ENCODE results near the gene TSPEAR.

The TSPEAR gene

DNA sequence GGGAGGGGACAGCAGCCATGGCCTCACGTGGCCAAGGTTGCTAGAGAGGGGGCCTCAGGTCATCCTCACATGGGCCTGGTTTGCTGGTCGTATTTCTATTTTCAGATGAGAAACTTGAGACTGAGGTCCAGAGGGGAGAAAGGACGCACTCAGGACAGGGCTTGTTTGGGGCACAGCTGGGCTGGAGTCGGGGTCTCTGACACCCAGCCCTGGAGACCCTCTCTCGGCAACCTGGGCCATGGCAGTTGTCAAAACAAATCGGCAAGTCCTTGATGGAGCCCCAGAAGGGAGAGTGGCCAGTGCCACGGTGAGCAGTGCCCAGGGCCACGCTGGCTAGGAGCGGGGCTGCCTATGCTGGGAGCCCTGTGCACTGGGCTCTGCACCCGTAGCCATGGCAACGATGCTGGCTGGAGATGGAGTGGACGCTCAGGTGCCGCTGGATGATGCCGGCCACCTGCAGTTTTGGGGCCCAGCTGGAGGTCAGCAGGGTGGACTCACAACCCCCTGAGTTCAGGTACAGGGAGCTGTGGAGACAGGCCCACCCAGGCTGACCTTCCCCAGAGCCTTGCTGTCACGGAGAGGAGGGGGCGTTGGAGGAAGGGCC is 244.9 kb downstream of the TSPEAR start:
- no peak overlapping the region for H3K4me3 ChIP-seq (ENCODE audit: low read depth in 1 of 5, low read length in 5 of 5)
- H3K9me3 ChIP-seq (ENCODE audit: control insufficient read depth in 5 of 5, low read length in 5 of 5) = no peaks in the 10 kb centered on the region
- peaks cover 0 to 2% (median 0%) of the 10 kb centered on the region in 5 donors for H3K36me3 ChIP-seq (ENCODE audit: control insufficient read depth in 5 of 5, insufficient read depth in 5 of 5, low read length in 5 of 5)
- no peak overlapping the region for H3K9ac ChIP-seq (ENCODE audit: low read length in 5 of 5)
- H3K4me1 ChIP-seq (ENCODE audit: control insufficient read depth in 5 of 5, insufficient read depth in 5 of 5, low read length in 5 of 5) = peaks cover 0 to 8% (median 0%) of the 10 kb centered on the region in 5 donors
- no peak overlapping the region for H3K27ac ChIP-seq (ENCODE audit: low read depth, low read length)
- peaks cover 0 to 9% (median 0%) of the 10 kb centered on the region in 5 donors for H3K27me3 ChIP-seq (ENCODE audit: control insufficient read depth in 5 of 5, insufficient read depth in 4 of 5, low read length in 5 of 5)

DNA sequence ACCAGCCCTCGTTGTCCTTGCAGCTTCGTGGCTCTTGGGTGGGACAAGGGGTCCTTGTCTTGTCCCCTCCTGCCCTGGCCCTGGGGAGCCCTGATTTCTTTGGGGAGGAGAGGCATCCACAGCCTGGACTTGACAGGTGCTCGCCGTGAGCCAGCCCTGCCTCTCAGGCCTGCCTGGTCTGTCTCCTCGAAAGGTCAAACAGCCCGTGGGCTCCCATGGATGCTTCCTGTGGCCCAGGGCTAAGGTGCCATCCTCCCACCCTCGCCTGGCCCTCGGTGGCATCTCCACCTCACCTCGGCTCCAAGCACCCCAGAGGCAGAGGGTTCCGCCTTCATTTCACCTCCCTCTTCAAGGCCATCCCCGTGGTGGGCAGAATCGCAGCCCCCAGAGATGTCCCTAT is 247.0 kb downstream of the TSPEAR start:
- Histone ChIP-seq H3K27me3 (ENCODE audit: control insufficient read depth in 5 of 5, insufficient read depth in 4 of 5, low read length in 5 of 5) (peaks cover 0 to 9% (median 0%) of the 10 kb centered on the region in 5 donors), H3K4me3 (ENCODE audit: low read depth in 1 of 5, low read length in 5 of 5) (no peak overlapping the region), H3K9me3 (ENCODE audit: control insufficient read depth in 5 of 5, low read length in 5 of 5) (no peaks in the 10 kb centered on the region), H3K36me3 (ENCODE audit: control insufficient read depth in 5 of 5, insufficient read depth in 5 of 5, low read length in 5 of 5) (peaks cover 0 to 2% (median 0%) of the 10 kb centered on the region in 5 donors), H3K4me1 (ENCODE audit: control insufficient read depth in 5 of 5, insufficient read depth in 5 of 5, low read length in 5 of 5) (peaks cover 0 to 16% (median 5%) of the 10 kb centered on the region in 5 donors), H3K9ac (ENCODE audit: low read length in 5 of 5) (no peak overlapping the region), H3K27ac (ENCODE audit: low read depth, low read length) (no peak overlapping the region)

DNA sequence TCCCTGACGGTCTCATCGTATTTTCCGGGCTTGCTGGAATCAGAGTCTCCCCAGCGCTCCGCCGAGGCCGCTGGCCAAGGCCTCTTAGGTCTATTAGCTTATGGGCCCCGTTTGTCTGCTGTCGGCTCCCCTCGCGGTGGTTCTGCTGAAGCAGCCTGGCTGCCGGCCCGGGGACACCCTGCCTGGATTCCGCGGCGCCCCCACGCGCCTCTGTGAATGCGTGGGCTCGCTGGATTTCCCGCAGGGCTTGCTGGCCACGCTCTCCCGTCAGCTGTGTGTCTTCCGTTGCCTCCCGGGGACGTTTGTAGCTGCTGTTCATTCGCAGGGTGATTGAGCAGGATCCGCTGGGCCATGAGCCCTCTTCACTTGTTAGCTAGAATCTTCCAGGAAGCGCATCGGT is 247.6 kb downstream of the TSPEAR start:
- Histone ChIP-seq H3K4me3 (ENCODE audit: low read depth in 1 of 5, low read length in 5 of 5) (peak overlapping the region in 1 of 5 donors; percentile 3), H3K9ac (ENCODE audit: low read length in 5 of 5) (peak overlapping the region in 1 of 5 donors; percentile 36), H3K27me3 (ENCODE audit: control insufficient read depth in 5 of 5, insufficient read depth in 4 of 5, low read length in 5 of 5) (peaks cover 0 to 9% (median 0%) of the 10 kb centered on the region in 5 donors), H3K4me1 (ENCODE audit: control insufficient read depth in 5 of 5, insufficient read depth in 5 of 5, low read length in 5 of 5) (peaks cover 0 to 22% (median 5%) of the 10 kb centered on the region in 5 donors), H3K36me3 (ENCODE audit: control insufficient read depth in 5 of 5, insufficient read depth in 5 of 5, low read length in 5 of 5) (peaks cover 0 to 2% (median 0%) of the 10 kb centered on the region in 5 donors), H3K27ac (ENCODE audit: low read depth, low read length) (no peak overlapping the region), H3K9me3 (ENCODE audit: control insufficient read depth in 5 of 5, low read length in 5 of 5) (no peaks in the 10 kb centered on the region)

DNA sequence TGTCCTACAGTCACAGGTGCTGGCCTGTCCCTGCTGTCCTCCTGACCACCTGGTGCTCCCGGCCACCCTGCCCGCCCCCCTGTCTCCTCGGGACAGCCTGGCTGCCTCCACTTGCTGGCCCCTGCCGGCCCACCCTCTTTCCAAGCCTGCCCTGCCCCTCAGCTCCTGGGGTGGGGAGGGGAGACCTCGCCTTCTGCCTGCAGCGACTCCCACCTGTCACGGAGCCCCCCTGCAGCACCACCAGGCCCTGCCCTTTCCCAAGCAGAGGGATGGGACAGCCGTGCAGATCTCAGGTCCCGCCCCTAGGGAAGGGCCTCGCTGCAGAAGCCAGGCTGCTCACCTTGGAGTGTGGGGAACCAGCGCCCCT is 248.6 kb downstream of the TSPEAR start:
- H3K4me1 ChIP-seq (ENCODE audit: control insufficient read depth in 5 of 5, insufficient read depth in 5 of 5, low read length in 5 of 5) = peaks cover 0 to 22% (median 5%) of the 10 kb centered on the region in 5 donors
- peaks cover 0 to 9% (median 0%) of the 10 kb centered on the region in 5 donors for H3K27me3 ChIP-seq (ENCODE audit: control insufficient read depth in 5 of 5, insufficient read depth in 4 of 5, low read length in 5 of 5)
- no peak overlapping the region for H3K27ac ChIP-seq (ENCODE audit: low read depth, low read length)
- no peak overlapping the region for H3K9ac ChIP-seq (ENCODE audit: low read length in 5 of 5)
- no peaks in the 10 kb centered on the region for H3K9me3 ChIP-seq (ENCODE audit: control insufficient read depth in 5 of 5, low read length in 5 of 5)
- H3K36me3 ChIP-seq (ENCODE audit: control insufficient read depth in 5 of 5, insufficient read depth in 5 of 5, low read length in 5 of 5) = peaks cover 0 to 2% (median 0%) of the 10 kb centered on the region in 5 donors
- no peak overlapping the region for H3K4me3 ChIP-seq (ENCODE audit: low read depth in 1 of 5, low read length in 5 of 5)

DNA sequence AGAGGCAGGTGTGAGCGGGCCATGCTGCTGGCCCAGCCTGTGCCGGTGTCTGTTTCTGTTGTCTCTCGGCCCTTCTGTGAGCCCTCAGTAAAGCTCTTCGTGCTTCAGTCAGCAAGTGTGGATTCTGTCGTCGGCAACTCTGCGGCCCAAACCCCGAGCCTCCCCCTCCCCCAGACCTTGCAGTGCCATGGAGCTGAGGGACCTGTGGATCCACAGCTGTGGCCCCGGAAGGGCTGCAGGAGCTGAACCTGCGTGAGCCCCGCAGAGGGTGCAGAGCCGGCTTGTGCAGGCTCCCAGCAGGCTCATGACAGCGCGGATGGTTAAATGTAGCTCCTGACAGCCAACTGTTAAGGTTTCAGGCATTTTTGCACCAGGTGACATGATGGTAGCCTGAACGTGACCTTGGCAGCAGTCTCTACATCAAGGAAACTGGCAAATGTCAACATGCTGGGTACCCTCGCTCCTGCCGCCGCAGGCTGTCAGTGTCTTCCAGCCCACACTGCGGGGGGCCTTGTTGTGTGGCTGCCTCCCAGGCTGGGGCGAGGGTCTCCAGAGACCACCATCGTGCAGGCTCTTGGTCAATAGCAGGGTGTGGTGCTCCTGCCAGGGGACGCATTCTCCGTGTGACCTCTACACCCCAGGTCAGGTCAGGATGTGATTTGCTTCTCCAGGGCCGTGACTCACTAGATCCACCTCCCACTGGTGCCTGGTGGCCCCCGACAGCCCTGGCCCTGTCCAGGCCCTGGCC is 249.1 kb downstream of the TSPEAR start:
- Histone ChIP-seq H3K4me1 (ENCODE audit: control insufficient read depth in 5 of 5, insufficient read depth in 5 of 5, low read length in 5 of 5) (peaks cover 0 to 22% (median 5%) of the 10 kb centered on the region in 5 donors), H3K27me3 (ENCODE audit: control insufficient read depth in 5 of 5, insufficient read depth in 4 of 5, low read length in 5 of 5) (peaks cover 0 to 9% (median 0%) of the 10 kb centered on the region in 5 donors), H3K9ac (ENCODE audit: low read length in 5 of 5) (no peak overlapping the region), H3K27ac (ENCODE audit: low read depth, low read length) (no peak overlapping the region), H3K4me3 (ENCODE audit: low read depth in 1 of 5, low read length in 5 of 5) (no peak overlapping the region), H3K9me3 (ENCODE audit: control insufficient read depth in 5 of 5, low read length in 5 of 5) (no peaks in the 10 kb centered on the region), H3K36me3 (ENCODE audit: control insufficient read depth in 5 of 5, insufficient read depth in 5 of 5, low read length in 5 of 5) (peaks cover 0 to 8% (median 6%) of the 10 kb centered on the region in 5 donors)

DNA sequence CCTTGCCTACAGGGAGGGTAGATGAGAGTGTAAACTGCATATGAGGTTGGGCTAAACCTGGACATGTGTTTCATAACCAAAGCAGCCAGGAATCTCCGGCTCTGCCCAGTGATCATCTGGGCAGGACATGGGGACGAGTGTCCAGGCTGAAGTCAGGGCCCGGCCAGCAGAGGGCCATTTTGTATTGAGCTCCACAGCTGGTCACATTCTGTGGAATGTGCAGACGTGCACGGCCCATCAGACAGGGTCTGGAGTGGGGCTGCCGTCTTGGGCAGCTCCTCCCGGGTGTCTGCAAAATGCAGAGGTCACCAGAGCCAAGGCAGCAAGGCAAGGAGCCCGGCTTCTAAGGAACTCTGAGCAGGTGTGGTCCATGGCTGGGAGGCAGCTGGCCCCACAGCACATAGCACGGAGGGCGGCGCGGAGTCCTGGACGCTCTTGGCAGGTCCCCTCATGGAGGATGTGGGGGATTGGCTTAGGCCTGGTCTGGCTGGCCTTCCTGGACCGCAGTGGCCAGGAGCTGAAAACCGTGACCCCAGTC is 249.8 kb downstream of the TSPEAR start:
- Histone ChIP-seq H3K27ac (ENCODE audit: low read depth, low read length) (no peak overlapping the region), H3K9me3 (ENCODE audit: control insufficient read depth in 5 of 5, low read length in 5 of 5) (no peaks in the 10 kb centered on the region), H3K27me3 (ENCODE audit: control insufficient read depth in 5 of 5, insufficient read depth in 4 of 5, low read length in 5 of 5) (peaks cover 0 to 9% (median 0%) of the 10 kb centered on the region in 5 donors), H3K36me3 (ENCODE audit: control insufficient read depth in 5 of 5, insufficient read depth in 5 of 5, low read length in 5 of 5) (peaks cover 0 to 10% (median 9%) of the 10 kb centered on the region in 5 donors), H3K4me3 (ENCODE audit: low read depth in 1 of 5, low read length in 5 of 5) (no peak overlapping the region), H3K4me1 (ENCODE audit: control insufficient read depth in 5 of 5, insufficient read depth in 5 of 5, low read length in 5 of 5) (peaks cover 0 to 24% (median 6%) of the 10 kb centered on the region in 5 donors), H3K9ac (ENCODE audit: low read length in 5 of 5) (no peak overlapping the region)

DNA sequence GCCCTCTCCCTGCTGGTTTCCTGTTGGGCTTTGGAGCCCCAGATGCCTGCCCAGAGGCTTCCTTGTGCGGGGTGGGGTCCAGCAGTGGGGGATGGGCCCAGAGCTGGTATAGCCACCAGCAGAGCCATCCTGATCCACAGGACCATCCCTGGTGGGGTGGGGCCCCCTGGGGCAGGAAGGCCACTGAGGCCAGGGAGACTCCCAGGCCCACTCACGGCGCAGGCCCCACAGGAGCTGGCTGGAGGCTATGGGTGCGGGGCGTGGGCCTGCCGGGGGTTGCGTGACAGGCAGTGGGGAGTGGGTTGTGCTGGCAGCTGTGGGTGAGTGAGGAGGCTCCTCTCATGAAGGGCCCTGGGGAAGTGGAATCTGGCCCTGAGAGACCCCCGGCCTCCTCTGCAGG is 250.4 kb downstream of the TSPEAR start:
- Histone ChIP-seq H3K9me3 (ENCODE audit: control insufficient read depth in 5 of 5, low read length in 5 of 5) (no peaks in the 10 kb centered on the region), H3K27me3 (ENCODE audit: control insufficient read depth in 5 of 5, insufficient read depth in 4 of 5, low read length in 5 of 5) (peaks cover 0 to 9% (median 0%) of the 10 kb centered on the region in 5 donors), H3K27ac (ENCODE audit: low read depth, low read length) (no peak overlapping the region), H3K4me1 (ENCODE audit: control insufficient read depth in 5 of 5, insufficient read depth in 5 of 5, low read length in 5 of 5) (peaks cover 0 to 29% (median 11%) of the 10 kb centered on the region in 5 donors), H3K9ac (ENCODE audit: low read length in 5 of 5) (no peak overlapping the region), H3K4me3 (ENCODE audit: low read depth in 1 of 5, low read length in 5 of 5) (no peak overlapping the region), H3K36me3 (ENCODE audit: control insufficient read depth in 5 of 5, insufficient read depth in 5 of 5, low read length in 5 of 5) (peaks cover 0 to 10% (median 9%) of the 10 kb centered on the region in 5 donors)

DNA sequence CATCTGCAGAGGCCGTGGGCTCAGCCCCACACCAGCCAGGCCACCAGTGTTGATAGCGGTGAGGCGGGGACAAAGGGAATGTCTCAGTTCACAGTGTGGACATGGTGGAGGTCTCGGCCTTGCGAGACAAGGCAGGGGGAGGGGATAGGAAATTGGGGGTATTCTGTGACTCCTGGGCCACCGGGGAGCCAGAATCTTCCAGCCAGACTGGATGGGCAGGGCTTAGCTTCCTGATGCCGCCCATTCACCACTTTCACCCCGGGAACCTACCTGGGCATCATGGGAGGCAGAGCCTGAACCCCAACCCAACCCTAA is 251.0 kb downstream of the TSPEAR start:
- Histone ChIP-seq H3K27me3 (ENCODE audit: control insufficient read depth in 5 of 5, insufficient read depth in 4 of 5, low read length in 5 of 5) (peaks cover 0 to 9% (median 0%) of the 10 kb centered on the region in 5 donors), H3K27ac (ENCODE audit: low read depth, low read length) (no peak overlapping the region)

DNA sequence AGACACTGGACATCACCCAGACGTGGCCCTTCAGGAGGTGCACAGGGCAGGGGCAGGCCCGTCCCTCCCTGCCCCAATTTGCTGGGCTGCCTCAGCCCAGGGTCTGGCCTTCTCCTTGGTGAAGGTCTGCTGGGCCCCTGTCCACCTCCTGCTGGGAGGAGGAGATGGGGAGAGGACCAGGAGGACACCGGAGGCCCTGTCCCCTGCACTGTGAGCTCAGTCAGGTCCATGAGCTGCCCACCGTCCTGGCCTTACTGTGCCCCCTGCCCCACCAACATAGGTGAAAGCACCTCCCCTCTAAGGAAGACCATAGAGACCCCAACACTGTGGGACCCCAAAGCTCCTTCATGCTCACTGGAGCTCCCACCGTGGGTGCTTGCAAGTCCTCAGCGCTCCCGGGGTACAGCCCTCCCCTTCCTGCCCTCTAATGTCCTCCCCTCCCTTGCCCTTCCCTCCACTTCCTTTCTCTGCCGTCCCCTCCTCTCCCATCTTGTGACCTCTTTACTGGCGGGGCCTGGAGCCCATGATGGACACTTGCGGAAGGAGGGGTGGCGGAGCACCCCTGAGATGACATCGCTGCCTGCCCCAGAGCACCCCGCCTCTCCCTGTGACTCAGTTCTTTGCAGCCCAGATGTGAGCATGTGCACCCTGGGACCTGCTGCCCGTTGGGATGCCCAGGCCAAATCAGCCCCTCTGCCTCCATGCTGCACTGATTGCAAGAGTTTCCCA is 251.5 kb downstream of the TSPEAR start:
- Histone ChIP-seq H3K9me3 (ENCODE audit: control insufficient read depth in 5 of 5, low read length in 5 of 5) (peaks cover 0 to under 1% (median 0%) of the 10 kb centered on the region in 5 donors), H3K4me3 (ENCODE audit: low read depth in 1 of 5, low read length in 5 of 5) (no peak overlapping the region), H3K27me3 (ENCODE audit: control insufficient read depth in 5 of 5, insufficient read depth in 4 of 5, low read length in 5 of 5) (peaks cover 0 to 9% (median 0%) of the 10 kb centered on the region in 5 donors), H3K36me3 (ENCODE audit: control insufficient read depth in 5 of 5, insufficient read depth in 5 of 5, low read length in 5 of 5) (peaks cover 0 to 10% (median 9%) of the 10 kb centered on the region in 5 donors), H3K4me1 (ENCODE audit: control insufficient read depth in 5 of 5, insufficient read depth in 5 of 5, low read length in 5 of 5) (peaks cover 0 to 32% (median 15%) of the 10 kb centered on the region in 5 donors), H3K27ac (ENCODE audit: low read depth, low read length) (no peak overlapping the region), H3K9ac (ENCODE audit: low read length in 5 of 5) (no peak overlapping the region)

More for the DNA sequence above, 251.0 kb downstream of the TSPEAR start:
- no peak overlapping the region for H3K9ac ChIP-seq (ENCODE audit: low read length in 5 of 5)
- H3K36me3 ChIP-seq (ENCODE audit: control insufficient read depth in 5 of 5, insufficient read depth in 5 of 5, low read length in 5 of 5) = peaks cover 0 to 10% (median 9%) of the 10 kb centered on the region in 5 donors
- H3K4me3 ChIP-seq (ENCODE audit: low read depth in 1 of 5, low read length in 5 of 5) = no peak overlapping the region
- peaks cover 0 to 32% (median 15%) of the 10 kb centered on the region in 5 donors for H3K4me1 ChIP-seq (ENCODE audit: control insufficient read depth in 5 of 5, insufficient read depth in 5 of 5, low read length in 5 of 5)
- no peaks in the 10 kb centered on the region for H3K9me3 ChIP-seq (ENCODE audit: control insufficient read depth in 5 of 5, low read length in 5 of 5)

Measured in subcutaneous abdominal adipose tissue (tissue), 5 donors.